IMR-90 (cell line): ENCODE data around the gene ALLC. TPM values are rescaled to one million over a fixed set of nuclear protein-coding genes. Genes with fewer than 3 reads are reported as not detected.

Experiments used
- ATAC-seq: fragments of 200-7000 bp; cut with Tn5 transposase; 2 replicates; pipeline ENCODE4 v1.9.1; 2020; ENCODE audit warnings: low read depth, mild to moderate bottlenecking, moderate library complexity
- BruUV-seq: library from RNA; stranded (reverse); fragments of 400-500 nt; replicated peaks from 2 replicates; lab custom pipeline; 2021; lab: Mats Ljungman, UMichigan
- CTCF ChIA-PET: fragments of 300-600 bp; formaldehyde crosslinking; extraction: SDS; loops from one replicate; lab custom pipeline; 2021; ENCODE audit warnings: antibody characterized with exemption; lab: Yijun Ruan, JAX
- POLR2A ChIA-PET: fragments of 300-600 bp; sonication (Branson Sonifier 250); formaldehyde crosslinking; loops from one replicate; lab custom pipeline; 2022; ENCODE audit warnings: antibody characterized with exemption; ENCODE audit not compliant: unreplicated experiment; lab: Charles Lee
- DNase-seq: peaks from one replicate; pipeline ENCODE4 v3.0.0; 2013
- H2AFZ ChIP-seq: replicated peaks from 2 replicates; pipeline ENCODE3; 2013; ENCODE audit warnings: low read length, mild to moderate bottlenecking; ENCODE audit not compliant: poor library complexity
- H2AK5ac ChIP-seq: 2 replicates; pipeline ENCODE4 v1.6.1; 2013; ENCODE audit warnings: low read depth, low read length, inconsistent platforms
- H2AK9ac ChIP-seq: replicated peaks from 2 replicates; pipeline ENCODE3; 2013; ENCODE audit warnings: mild to moderate bottlenecking, low read depth, low read length, moderate library complexity; ENCODE audit not compliant: poor library complexity
- H2BK120ac ChIP-seq: 2 replicates; pipeline ENCODE4 v1.6.1; 2013; ENCODE audit warnings: low read depth, low read length, inconsistent platforms
- H2BK15ac ChIP-seq: 3 replicates; pipeline ENCODE4 v1.6.1; 2013; ENCODE audit warnings: low read depth, low read length, inconsistent platforms
- H2BK20ac ChIP-seq: 2 replicates; pipeline ENCODE4 v1.6.1; 2013; ENCODE audit warnings: low read depth, mild to moderate bottlenecking, inconsistent platforms, low read length, moderate library complexity
- H2BK5ac ChIP-seq: 2 replicates; pipeline ENCODE4 v1.6.1; 2013; ENCODE audit warnings: mild to moderate bottlenecking, low read depth, low read length, inconsistent platforms; ENCODE audit not compliant: poor library complexity, severe bottlenecking
- H3K14ac ChIP-seq: replicated peaks from 2 replicates; pipeline ENCODE4 v1.6.1; 2013; ENCODE audit warnings: low read depth, low read length, inconsistent platforms
- H3K18ac ChIP-seq: 2 replicates; pipeline ENCODE4 v1.6.1; 2013; ENCODE audit warnings: low read depth, low read length, control low read depth
- H3K23ac ChIP-seq: 2 replicates; pipeline ENCODE4 v1.6.1; 2013; ENCODE audit warnings: low read depth, low read length, inconsistent platforms
- H3K27ac ChIP-seq: 2 replicates; pipeline ENCODE4 v1.5.1; 2013; ENCODE audit warnings: mild to moderate bottlenecking, control low read depth, low read length; ENCODE audit not compliant: insufficient read depth
- H3K27me3 ChIP-seq: 2 replicates; pipeline ENCODE4 v1.6.1; 2013; ENCODE audit warnings: low read length; ENCODE audit not compliant: control insufficient read depth, insufficient read depth
- H3K36me3 ChIP-seq: 2 replicates; pipeline ENCODE4 v1.6.1; 2013; ENCODE audit warnings: low read length, mixed read lengths; ENCODE audit not compliant: control insufficient read depth, insufficient read depth
- H3K4ac ChIP-seq: 2 replicates; pipeline ENCODE4 v1.6.1; 2013; ENCODE audit warnings: low read depth, low read length, inconsistent platforms
- H3K4me1 ChIP-seq: 2 replicates; pipeline ENCODE4 v1.6.1; 2013; ENCODE audit warnings: low read length, mixed read lengths; ENCODE audit not compliant: control insufficient read depth, insufficient read depth
- H3K4me2 ChIP-seq: 2 replicates; pipeline ENCODE4 v1.6.1; 2013; ENCODE audit warnings: low read depth, mild to moderate bottlenecking, control low read depth, low read length, moderate library complexity
- H3K4me3 ChIP-seq: 2 replicates; pipeline ENCODE4 v1.5.1; 2013; ENCODE audit warnings: low read depth, mild to moderate bottlenecking, control low read depth, low read length, moderate library complexity; ENCODE audit not compliant: insufficient read depth
- H3K56ac ChIP-seq: 2 replicates; pipeline ENCODE4 v1.6.1; 2013; ENCODE audit warnings: low read length, inconsistent platforms; ENCODE audit not compliant: insufficient read depth; ENCODE audit errors: extremely low read depth
- H3K79me1 ChIP-seq, 2 experiments: 2 replicates each; pipeline ENCODE4 v1.6.1; 2013; ENCODE audit warnings: low read length in 2 of 2, inconsistent platforms in 1 of 2, low read depth in 1 of 2
- H3K9ac ChIP-seq: 2 replicates; pipeline ENCODE4 v1.6.1; 2013; ENCODE audit warnings: low read depth, low read length, control low read depth
- H3K9me1 ChIP-seq: 2 replicates; pipeline ENCODE4 v1.6.1; 2013; ENCODE audit warnings: low read length, inconsistent platforms; ENCODE audit not compliant: insufficient read depth
- H3K9me3 ChIP-seq: 2 replicates; pipeline ENCODE4 v1.6.1; 2013; ENCODE audit warnings: low read length; ENCODE audit not compliant: control insufficient read depth, insufficient read depth
- H4K20me1 ChIP-seq: 2 replicates; pipeline ENCODE4 v1.6.1; 2013; ENCODE audit warnings: low read length, inconsistent platforms; ENCODE audit not compliant: insufficient read depth
- H4K5ac ChIP-seq: 2 replicates; pipeline ENCODE4 v1.6.1; 2013; ENCODE audit warnings: mild to moderate bottlenecking, low read depth, low read length, control low read depth
- H4K8ac ChIP-seq, 2 experiments: 2 replicates each; pipeline ENCODE4 v1.6.1; 2013; ENCODE audit warnings: low read depth in 2 of 2, low read length in 2 of 2, control low read depth in 1 of 2, inconsistent platforms in 1 of 2
- H4K91ac ChIP-seq: 2 replicates; pipeline ENCODE4 v1.6.1; 2013; ENCODE audit warnings: low read depth, low read length, inconsistent platforms; ENCODE audit not compliant: insufficient read depth
- BHLHE40 ChIP-seq: fragments of 150-350 bp; IDR thresholded peaks from 2 replicates; pipeline ENCODE4 v1.6.1; 2016; ENCODE audit warnings: mild to moderate bottlenecking, low read depth, low read length
- CEBPB ChIP-seq: IDR thresholded peaks from 2 replicates; pipeline ENCODE4 v1.6.1; 2012; ENCODE audit warnings: low read depth, low read length, improper control_type of control experiment
- CHD1 ChIP-seq: IDR thresholded peaks from 2 replicates; pipeline ENCODE4 v1.6.1; 2012; ENCODE audit warnings: low read depth, low read length, improper control_type of control experiment
- CTCF ChIP-seq: conservative IDR thresholded peaks from 2 replicates; pipeline ENCODE4 v1.5.1; 2012; ENCODE audit warnings: mild to moderate bottlenecking, low read depth, low read length, improper control_type of control experiment
- ELK1 ChIP-seq: fragments of 150-350 bp; IDR thresholded peaks from 2 replicates; pipeline ENCODE4 v1.6.1; 2016; ENCODE audit warnings: low read depth, mild to moderate bottlenecking, low read length, moderate library complexity, borderline replicate concordance
- FOS ChIP-seq: fragments of 150-350 bp; IDR thresholded peaks from 2 replicates; pipeline ENCODE4 v1.6.1; 2016; ENCODE audit warnings: low read depth, low read length
- MAFK ChIP-seq: IDR thresholded peaks from 2 replicates; pipeline ENCODE4 v1.6.1; 2012; ENCODE audit warnings: low read depth, low read length, improper control_type of control experiment
- MAZ ChIP-seq: IDR thresholded peaks from 2 replicates; pipeline ENCODE4 v1.6.1; 2012; ENCODE audit warnings: low read depth, mild to moderate bottlenecking, low read length, improper control_type of control experiment, moderate library complexity, borderline replicate concordance
- MXI1 ChIP-seq: IDR thresholded peaks from 2 replicates; pipeline ENCODE4 v1.6.1; 2012; ENCODE audit warnings: low read depth, mild to moderate bottlenecking, low read length, moderate library complexity, borderline replicate concordance
- NFE2L2 ChIP-seq: fragments of 150-350 bp; IDR thresholded peaks from 2 replicates; pipeline ENCODE4 v1.6.1; 2016; ENCODE audit warnings: low read depth, mild to moderate bottlenecking, low read length
- POLR2A ChIP-seq: IDR thresholded peaks from 2 replicates; pipeline ENCODE4 v1.6.1; 2012; ENCODE audit warnings: mild to moderate bottlenecking, low read depth, low read length
- RAD21 ChIP-seq: IDR thresholded peaks from 2 replicates; pipeline ENCODE4 v1.6.1; 2012; ENCODE audit warnings: low read length, improper control_type of control experiment
- RCOR1 ChIP-seq: IDR thresholded peaks from 2 replicates; pipeline ENCODE4 v1.6.1; 2012; ENCODE audit warnings: mild to moderate bottlenecking, low read length, improper control_type of control experiment; ENCODE audit not compliant: insufficient replicate concordance
- RFX5 ChIP-seq: IDR thresholded peaks from 2 replicates; pipeline ENCODE4 v1.8.0; 2012; ENCODE audit warnings: low read depth, mild to moderate bottlenecking, low read length, moderate library complexity
- SMC3 ChIP-seq: fragments of 150-350 bp; IDR thresholded peaks from 2 replicates; pipeline ENCODE4 v1.6.1; 2016; ENCODE audit warnings: low read depth, mild to moderate bottlenecking, antibody characterized with exemption, low read length, moderate library complexity
- USF2 ChIP-seq: fragments of 150-350 bp; IDR thresholded peaks from 2 replicates; pipeline ENCODE4 v1.6.1; 2017; ENCODE audit warnings: mild to moderate bottlenecking, antibody characterized with exemption, low read length, low read depth
- dilution Hi-C: fragments of 300-500 bp; cut with HindIII; formaldehyde crosslinking; loops from one replicate; pipeline ENCODE4 v1.14.3; 2018; ENCODE audit warnings: low sequenced_read_pairs; ENCODE audit not compliant: unreplicated experiment
- in situ Hi-C: fragments of 300-500 bp; cut with MboI; formaldehyde crosslinking; loops from 3 replicates; pipeline ENCODE4 v1.14.3; 2019; ENCODE audit warnings: low sequenced_read_pairs, inconsistent platforms, mixed read lengths
- intact Hi-C: fragments of 100-400 bp; cut with micrococcal nuclease; formaldehyde crosslinking; loops from 2 replicates; pipeline ENCODE4 v1.10.0; 2022
- polyA plus RNA-seq, 3 experiments: library from polyadenylated mRNA; depleted of rRNA; stranded (reverse); fragments of >200 nt; gene quantifications; 2 replicates each; pipeline ENCODE4 v1.2.3, GENCODE V29; 2012; ENCODE audit warnings: low replicate concordance in 1 of 3
- total RNA-seq: library from RNA; depleted of rRNA; stranded (reverse); fragments of >200 nt; gene quantifications from 2 replicates; pipeline ENCODE4 v1.2.3, GENCODE V29; 2012

Gene ALLC
- total and polyA plus RNA-seq, 2 of the 4 experiments (the other 2 are of a cell fraction): not detected

GRCh38 chr2:3618367-3618766, 39.6 kb upstream of the ALLC start:
- BruUV-seq: no TSS peak
- H3K18ac ChIP-seq: no peak overlapping the region
- no peak overlapping the region for H3K4me3 ChIP-seq
- no peak overlapping the region for H2AK9ac ChIP-seq
- ChIA-PET CTCF (no interaction called here), POLR2A (no interaction called here)
- H4K8ac ChIP-seq: no peak overlapping the region
- H3K4ac ChIP-seq: no peak overlapping the region
- no peaks in the 10 kb centered on the region for H4K20me1 ChIP-seq
- H3K4me2 ChIP-seq: no peak overlapping the region
- no peak overlapping the region for H2BK15ac ChIP-seq
- ATAC-seq (no peak), DNase-seq (no peak)
- H2AK5ac ChIP-seq: no peak overlapping the region
- no peak overlapping the region for H2BK120ac ChIP-seq
- no peak overlapping the region for H4K5ac ChIP-seq
- intact Hi-C loops: no loop called here
- H3K79me1 ChIP-seq: no peaks in the 10 kb centered on the region
- no peaks in the 10 kb centered on the region for H3K36me3 ChIP-seq
- H3K23ac ChIP-seq: no peak overlapping the region
- no peaks in the 10 kb centered on the region for H3K9me1 ChIP-seq
- no peaks in the 10 kb centered on the region for H3K4me1 ChIP-seq
- no peak overlapping the region for H2BK20ac ChIP-seq
- peaks cover 3% of the 10 kb centered on the region; the same call in 1 of the 2 replicates for H3K9me3 ChIP-seq
- no peak overlapping the region for H4K91ac ChIP-seq
- no peak overlapping the region for H2AFZ ChIP-seq
- H3K27me3 ChIP-seq: no peaks in the 10 kb centered on the region
- no peak overlapping the region for H3K56ac ChIP-seq
- H2BK5ac ChIP-seq: no peak overlapping the region
- no peak overlapping the region for H3K9ac ChIP-seq
- in situ Hi-C loops: no loop called here
- H3K27ac ChIP-seq: no peak overlapping the region
- TF ChIP-seq POLR2A (no peak), FOS (no peak), CTCF (no peak), BHLHE40 (no peak), CHD1 (no peak), MXI1 (no peak), RCOR1 (no peak), ELK1 (no peak), RFX5 (no peak), MAZ (no peak), USF2 (no peak), SMC3 (no peak), CEBPB (no peak), NFE2L2 (no peak), MAFK (no peak), RAD21 (no peak)
- H3K14ac ChIP-seq: no peak overlapping the region
- dilution Hi-C loops: no loop called here
